HG03457 (cell line): Measurements from ENCODE around the gene TSC22D2.
"Not testable (repeated sequence)": the region's sequence is repeated elsewhere in the genome, so short reads cannot be mapped to it uniquely, and the experiment has no call there.

Experiments
- ATAC-seq: cut with Tn5 transposase; IDR thresholded peaks from one replicate; pipeline ENCODE4 v1.9.1; 2021; ENCODE audit warnings: moderate number of reproducible peaks; ENCODE audit not compliant: unreplicated experiment

The TSC22D2 gene

GRCh38 chr3:150479370-150479769, 71.3 kb downstream of the TSC22D2 start:
- no peak for ATAC-seq

- no peak for ATAC-seq
Observed at GRCh38 chr3:150480877-150481276, 72.8 kb downstream of the TSC22D2 start.

- ATAC-seq = no peak
Observed at GRCh38 chr3:150483226-150483625, 75.1 kb downstream of the TSC22D2 start.

GRCh38 chr3:150484410-150484809, 76.3 kb downstream of the TSC22D2 start:
- ATAC-seq = no peak

GRCh38 chr3:150488867-150489266, 80.8 kb downstream of the TSC22D2 start:
- ATAC-seq = no peak

GRCh38 chr3:150490277-150490986, 82.3 kb downstream of the TSC22D2 start:
- no peak for ATAC-seq

- ATAC-seq = no peak
Observed at GRCh38 chr3:150494411-150494977, 86.4 kb downstream of the TSC22D2 start.

GRCh38 chr3:150495149-150495548, 87.1 kb downstream of the TSC22D2 start:
- ATAC-seq = no peak

- ATAC-seq = no peak
Observed at GRCh38 chr3:150495563-150496168, 87.6 kb downstream of the TSC22D2 start.

- no peak for ATAC-seq
Observed at GRCh38 chr3:150497956-150498355, 89.9 kb downstream of the TSC22D2 start.

- not testable (repeated sequence) for ATAC-seq
Observed at GRCh38 chr3:150500960-150501359, 92.9 kb downstream of the TSC22D2 start.

GRCh38 chr3:150503402-150504099, 95.5 kb downstream of the TSC22D2 start:
- ATAC-seq = no peak

GRCh38 chr3:150504483-150504882, 96.4 kb downstream of the TSC22D2 start:
- ATAC-seq = no peak

GRCh38 chr3:150508401-150508800, 100.3 kb downstream of the TSC22D2 start:
- ATAC-seq = no peak

GRCh38 chr3:150509780-150510179, 101.7 kb downstream of the TSC22D2 start:
- ATAC-seq = no peak

GRCh38 chr3:150511122-150511821, 103.2 kb downstream of the TSC22D2 start:
- no peak for ATAC-seq

- ATAC-seq = no peak
Observed at GRCh38 chr3:150515210-150515609, 107.1 kb downstream of the TSC22D2 start.
